RCC 7860 (cell line): ENCODE results near the gene CCNL2.
"Not testable (repeated sequence)": the region's sequence is repeated elsewhere in the genome, so short reads cannot be mapped to it uniquely, and the experiment has no call there.

Experiments
- DNase-seq: peaks from one replicate; pipeline ENCODE4 v3.0.0-alpha.2; 2015; ENCODE audit warnings: low spot score
- FAIRE-seq: peaks from 2 replicates; lab custom pipeline; 2012; peaks lifted over from hg19 to GRCh38; lab: Jason Lieb, UNC

CCNL2 gene

DNA sequence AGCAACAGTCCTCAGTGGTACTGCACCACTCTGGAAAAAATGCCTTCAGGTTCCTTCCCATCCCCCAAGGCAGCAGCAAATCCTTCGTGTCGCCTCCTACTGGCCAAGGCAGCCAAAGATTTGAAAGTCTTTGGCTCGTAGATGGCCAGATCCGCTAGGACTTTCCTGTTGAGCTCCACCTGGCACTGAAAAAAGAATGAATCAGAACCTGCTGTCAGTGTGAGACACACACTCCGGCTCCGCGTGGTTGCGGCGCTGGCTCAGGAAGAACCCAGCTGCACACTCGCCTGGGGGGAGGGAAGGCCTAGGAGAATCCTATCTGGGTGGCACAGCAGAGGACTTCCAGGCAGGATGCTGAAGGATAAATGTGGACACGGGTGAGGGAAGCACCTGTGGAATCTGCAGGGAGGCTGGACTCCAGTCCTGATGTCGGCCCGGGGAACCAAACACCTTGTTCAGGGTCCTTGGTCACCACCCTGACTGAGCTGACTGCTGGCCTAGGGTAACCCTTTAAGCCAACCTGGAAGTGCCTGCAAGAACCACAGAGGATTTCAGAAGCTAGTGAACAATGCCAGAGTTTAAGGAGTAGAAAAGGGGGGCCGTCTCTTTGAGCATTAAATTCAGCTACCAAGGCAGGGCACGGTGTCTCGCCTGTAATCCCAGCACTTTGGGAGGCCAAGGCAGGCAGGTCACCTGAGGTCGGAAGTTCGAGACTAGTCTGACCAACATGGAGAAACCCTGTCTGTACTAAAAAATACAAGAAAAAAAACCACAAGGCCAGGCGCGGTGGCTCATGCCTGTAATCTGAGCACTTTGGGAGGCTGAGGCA lies 3.2 kb upstream of the CCNL2 start:
- DNase-seq = peak; percentile 66
- no peak for FAIRE-seq

DNA sequence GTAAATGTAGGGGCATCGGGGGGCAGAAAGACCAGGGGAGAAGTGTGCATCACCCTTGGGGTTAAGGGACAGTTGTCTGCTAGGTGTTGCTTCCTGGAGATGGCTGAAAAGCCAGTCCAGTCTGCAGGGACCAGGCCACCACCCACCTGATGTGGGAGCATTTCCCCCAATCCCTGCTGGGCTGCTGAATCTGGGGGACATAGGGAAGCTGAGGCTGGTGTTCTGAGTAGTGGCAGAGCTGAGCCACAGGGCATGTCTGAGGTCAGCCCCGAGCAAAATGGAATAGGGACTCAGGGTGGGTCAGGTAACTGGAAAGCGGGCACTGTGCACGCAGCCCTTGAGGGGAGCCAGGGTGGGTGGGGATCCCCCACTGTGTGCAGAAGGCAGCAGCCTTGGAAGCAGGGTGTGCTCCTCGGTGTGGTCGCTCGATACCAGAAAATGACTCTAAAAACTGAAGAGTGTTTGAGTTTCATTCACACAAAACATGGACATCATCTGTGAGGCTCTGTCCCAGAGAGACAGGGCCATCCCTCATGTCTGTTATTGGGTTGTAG lies 2.4 kb upstream of the CCNL2 start:
- no peak for DNase-seq
- FAIRE-seq = no peak

DNA sequence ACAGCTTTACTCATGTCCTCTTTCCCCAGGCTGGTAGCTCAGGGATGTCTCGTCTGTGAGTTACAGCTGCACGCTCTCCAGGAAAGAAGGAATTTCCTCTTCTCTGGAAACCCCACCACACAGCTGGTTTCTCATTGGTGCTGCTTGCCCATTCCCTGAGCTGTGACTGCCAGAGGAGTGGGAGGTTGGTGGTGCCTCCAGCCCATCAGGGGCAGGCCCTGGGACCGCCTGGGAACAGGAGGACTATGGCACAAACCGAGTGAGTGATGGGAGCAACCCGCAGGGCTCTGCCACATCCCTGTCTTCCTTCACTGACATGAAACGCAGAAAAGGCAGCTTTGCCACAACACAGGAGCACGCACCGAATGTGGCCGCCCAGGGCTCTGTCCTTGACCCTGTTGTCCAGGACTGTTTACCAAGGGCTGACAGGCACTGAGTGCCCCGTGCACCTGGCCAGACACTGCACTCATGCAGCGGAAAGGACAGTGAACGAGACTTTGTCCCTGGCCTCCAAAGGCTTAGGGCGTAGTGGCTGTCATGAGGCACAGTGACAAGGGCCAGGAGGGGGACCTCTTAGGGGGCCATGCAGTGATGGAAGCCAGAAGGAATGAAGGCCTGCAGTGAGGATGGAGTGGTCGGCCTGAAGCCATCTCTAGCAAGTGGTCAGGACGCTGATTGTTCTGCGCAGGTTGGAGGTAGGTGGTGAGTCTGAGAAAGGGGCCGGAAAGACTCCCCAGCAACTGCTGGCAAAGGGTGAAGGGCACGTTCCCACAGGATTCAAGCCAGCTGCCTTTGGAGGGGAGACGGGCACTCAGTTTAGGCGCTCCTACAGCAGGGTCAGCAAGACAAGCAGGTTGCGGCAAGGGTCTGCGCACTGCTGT lies 1.7 kb upstream of the CCNL2 start:
- FAIRE-seq (no peak), DNase-seq (no peak)

DNA sequence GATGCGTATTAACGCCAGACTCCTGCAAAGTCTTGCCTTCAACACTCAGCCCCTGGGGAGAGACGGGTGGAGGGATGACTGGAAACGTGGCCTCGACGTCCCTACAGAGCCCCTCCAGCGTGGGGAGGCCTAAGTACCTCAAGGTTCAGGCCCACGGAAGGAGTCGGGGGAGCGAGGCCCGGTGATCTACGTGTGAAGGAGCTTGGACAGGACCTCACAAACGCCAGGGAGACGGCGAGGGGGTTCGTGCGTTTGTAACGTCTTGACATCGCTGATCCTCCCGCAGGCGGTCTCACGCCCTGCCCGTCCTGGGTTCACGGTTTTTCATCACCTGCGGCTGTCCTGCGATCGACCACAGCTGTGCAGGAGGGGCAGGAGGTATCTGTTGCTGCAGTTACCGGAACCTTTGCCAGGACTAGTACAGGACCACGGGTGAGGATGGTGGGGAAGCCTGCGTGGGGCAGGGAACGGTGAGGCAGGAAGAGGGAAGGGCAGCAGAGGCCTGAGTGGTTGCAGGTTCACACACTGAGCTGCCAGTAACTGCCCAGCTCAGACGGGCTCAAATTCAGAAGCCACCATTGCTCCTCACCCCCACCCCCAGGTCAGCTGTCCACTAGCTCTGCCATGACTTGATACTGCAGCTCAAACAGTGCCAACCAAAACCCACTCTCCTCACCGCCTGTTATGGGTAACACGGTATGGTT lies 889 bp upstream of the CCNL2 start:
- DNase-seq (peak; percentile 21), FAIRE-seq (no peak)

DNA sequence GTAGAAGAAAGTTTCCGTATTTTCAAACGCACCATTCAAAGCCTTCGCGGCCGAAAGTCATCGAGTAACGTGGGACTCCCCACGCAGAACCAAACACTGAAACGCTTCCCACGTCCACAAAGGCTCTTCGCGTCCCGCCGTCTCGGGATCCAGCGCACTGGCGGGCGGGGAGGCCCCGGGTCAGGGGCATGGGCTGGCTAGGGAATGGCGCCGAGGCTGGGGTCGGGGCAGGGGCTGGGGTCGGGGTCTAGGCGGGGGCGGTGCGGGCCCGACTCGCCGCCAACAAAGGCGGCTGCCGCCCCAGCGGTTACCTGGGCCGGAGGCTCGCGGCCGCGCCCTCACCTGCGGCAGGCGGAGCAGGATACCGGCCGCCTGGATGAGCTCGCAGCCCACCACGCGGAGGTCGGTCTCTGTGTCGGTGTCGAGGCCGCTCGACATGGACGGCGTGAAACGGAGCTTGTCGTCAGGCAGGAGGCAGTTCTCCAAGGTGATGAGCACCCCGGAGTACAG lies 403 bp downstream of the CCNL2 start:
- FAIRE-seq (no peak), DNase-seq (no peak)

DNA sequence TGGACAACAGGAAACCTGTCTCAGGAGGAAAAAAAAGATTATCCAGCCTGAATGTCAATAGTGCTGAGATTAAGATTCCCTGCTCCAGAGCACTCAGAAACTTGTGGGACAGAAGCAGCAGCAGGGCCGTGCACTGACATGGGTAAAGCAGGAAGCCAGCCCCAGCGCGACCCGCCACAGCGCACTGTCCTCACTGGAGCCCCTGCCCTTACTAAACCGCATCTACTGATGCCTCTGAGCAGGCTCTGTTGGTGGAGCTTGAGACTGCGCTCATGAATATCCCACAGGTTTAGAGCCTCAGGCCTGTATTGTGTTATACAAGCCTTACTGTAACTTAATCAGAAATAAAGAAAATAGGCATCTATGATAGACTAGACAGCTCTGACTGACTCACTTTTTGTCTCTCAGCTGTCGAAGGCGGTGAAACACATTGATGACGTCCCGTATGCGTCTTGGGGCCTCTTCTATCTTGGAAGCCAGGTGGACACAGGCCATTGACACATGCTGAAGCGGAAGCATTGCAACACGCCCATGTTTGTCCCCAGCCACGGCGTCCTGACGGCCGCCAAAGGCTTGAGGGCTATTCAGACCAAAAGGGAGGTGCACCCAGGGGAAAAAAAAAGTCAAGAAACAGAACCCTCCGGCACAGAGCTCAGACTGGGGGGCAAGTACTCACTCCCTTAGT lies 1.2 kb downstream of the CCNL2 start:
- no peak for DNase-seq

DNA sequence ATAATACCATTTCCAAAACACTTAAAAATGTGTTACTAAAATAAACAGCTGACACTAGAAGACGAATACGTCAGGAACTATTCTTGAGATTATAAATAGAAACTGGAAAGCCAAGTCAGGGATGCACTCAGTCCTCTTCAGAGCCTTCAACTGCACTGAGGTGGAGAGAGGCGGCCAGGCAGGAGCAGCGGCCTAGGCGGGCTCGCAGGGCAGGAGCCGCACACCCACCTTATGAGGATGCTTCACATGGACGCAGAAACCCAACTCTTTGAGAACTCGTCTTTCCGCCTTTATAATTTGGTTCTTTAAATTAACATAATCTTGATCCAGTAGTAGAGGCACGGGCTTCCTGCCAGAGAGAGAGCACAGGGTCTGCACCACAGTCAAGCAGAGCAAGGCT lies 4.0 kb downstream of the CCNL2 start:
- FAIRE-seq = no peak

More for the DNA sequence above, 1.2 kb downstream of the CCNL2 start:
- FAIRE-seq = no peak

DNA sequence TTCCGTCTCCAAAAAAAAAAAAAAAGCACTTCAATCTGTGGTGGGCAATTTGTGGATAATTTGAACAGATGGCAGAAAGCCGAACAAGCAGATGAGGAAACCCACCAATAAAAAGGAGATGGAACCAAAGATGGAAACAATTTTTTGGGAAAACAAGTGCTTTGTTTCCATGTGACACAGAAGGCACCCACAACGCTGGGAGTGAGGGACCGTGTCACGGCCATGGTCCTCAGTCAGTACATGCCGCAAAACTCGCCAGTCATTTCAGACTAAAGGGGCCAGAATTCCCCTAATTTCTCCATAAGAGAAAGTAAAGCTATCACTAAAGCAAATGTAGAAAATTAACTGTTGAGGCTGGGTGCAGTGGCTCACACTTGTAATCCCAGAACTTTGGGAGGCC lies 5.0 kb downstream of the CCNL2 start:
- DNase-seq = no peak
- FAIRE-seq = no peak

More for the DNA sequence above, 4.0 kb downstream of the CCNL2 start:
- DNase-seq = no peak

DNA sequence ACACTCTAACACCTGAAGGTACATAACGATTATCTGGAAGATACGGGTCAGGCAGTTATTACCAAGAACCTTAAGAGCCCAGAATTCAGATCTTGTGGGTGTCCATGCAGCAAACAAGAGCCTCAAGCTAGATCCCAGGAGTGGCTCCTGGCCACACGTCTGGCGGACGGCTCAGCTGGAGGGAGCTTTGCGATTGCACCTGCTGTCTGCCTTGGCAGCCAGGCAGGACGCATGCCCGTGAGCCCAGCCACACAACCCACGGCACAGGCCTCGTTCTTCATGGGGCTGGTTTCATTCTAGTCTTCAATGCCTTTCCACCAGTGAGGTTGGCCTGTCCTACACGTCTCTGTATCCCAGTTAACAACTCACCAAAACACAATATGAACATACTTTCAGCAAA lies 5.7 kb downstream of the CCNL2 start:
- DNase-seq = no peak
- no peak for FAIRE-seq

DNA sequence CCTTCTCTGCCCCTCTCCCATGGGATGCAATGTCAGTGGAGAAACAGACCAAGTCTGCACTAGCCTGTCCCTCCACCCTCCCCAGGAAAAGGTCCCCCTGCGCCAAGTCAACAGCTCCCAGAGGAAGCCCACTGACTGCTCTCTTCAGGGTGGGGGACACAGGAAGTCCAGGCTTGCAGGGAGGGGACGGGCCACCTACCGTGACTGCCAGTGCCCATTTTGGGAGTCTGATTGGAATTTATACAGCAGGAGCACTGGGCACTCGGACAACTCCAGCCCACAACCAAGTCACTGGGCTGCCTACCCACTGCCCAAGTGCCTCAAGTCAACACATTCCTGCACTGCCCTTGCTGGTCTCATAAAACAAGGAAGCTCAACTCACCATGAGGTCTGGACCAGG lies 6.1 kb downstream of the CCNL2 start:
- no peak for DNase-seq
- no peak for FAIRE-seq

DNA sequence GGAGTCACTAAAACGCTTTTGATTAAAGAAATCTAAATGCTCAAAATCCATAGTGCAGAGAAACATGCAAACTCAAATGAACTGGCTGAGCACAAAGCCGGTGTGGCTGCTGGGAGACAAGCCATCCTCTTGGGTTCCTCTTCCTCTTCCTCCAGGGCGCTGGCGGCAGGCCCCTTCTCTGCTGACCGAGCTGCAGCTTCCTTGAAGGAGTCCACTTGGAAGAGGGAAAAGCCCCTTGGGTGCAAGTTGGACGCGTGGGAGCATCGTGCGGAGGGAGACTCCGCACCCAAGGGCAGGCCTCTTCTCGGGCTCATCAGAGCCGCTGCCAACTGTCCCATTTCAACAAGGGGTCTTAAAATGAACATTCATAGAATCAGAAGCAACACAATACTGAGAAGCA lies 7.9 kb downstream of the CCNL2 start:
- FAIRE-seq (no peak), DNase-seq (no peak)

DNA sequence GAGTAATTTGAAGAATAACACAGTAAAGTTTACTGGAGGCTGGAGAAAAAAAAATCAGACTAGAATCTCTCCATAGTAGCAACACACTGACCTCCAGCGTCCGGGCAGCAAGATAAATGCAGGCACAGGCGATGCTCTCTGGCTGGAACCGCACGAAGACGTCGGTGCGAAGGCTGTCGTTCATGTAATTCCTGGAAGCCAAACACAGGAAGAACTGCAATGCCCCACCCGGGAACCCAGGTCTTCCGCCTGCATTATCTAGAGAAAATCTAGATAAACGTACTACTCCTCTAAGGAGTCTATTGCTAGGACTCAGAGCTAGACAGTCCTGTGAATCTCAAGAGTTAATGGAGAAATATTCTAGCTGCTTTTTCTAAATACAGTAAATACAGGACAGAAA lies 8.5 kb downstream of the CCNL2 start:
- no peak for FAIRE-seq
- DNase-seq = no peak

DNA sequence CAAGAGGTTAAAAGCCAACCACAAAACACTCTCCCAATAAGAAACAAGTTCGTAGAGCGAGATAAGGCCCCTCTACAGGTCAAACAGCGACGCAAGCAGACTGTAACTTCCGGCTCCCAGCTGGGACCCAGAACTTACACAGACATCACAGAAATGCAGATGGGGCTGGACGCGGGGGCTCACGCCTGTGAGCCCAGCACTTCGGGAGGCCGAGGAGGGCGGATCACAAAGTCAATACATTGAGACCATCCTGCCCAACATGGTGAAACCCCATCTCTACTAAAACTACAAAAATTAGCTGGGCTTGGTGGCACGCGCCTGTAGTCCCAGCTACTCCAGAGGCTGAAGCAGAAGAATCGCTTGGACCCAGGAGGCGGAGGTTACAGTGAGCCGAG lies 11.1 kb downstream of the CCNL2 start:
- DNase-seq (no peak), FAIRE-seq (no peak)

DNA sequence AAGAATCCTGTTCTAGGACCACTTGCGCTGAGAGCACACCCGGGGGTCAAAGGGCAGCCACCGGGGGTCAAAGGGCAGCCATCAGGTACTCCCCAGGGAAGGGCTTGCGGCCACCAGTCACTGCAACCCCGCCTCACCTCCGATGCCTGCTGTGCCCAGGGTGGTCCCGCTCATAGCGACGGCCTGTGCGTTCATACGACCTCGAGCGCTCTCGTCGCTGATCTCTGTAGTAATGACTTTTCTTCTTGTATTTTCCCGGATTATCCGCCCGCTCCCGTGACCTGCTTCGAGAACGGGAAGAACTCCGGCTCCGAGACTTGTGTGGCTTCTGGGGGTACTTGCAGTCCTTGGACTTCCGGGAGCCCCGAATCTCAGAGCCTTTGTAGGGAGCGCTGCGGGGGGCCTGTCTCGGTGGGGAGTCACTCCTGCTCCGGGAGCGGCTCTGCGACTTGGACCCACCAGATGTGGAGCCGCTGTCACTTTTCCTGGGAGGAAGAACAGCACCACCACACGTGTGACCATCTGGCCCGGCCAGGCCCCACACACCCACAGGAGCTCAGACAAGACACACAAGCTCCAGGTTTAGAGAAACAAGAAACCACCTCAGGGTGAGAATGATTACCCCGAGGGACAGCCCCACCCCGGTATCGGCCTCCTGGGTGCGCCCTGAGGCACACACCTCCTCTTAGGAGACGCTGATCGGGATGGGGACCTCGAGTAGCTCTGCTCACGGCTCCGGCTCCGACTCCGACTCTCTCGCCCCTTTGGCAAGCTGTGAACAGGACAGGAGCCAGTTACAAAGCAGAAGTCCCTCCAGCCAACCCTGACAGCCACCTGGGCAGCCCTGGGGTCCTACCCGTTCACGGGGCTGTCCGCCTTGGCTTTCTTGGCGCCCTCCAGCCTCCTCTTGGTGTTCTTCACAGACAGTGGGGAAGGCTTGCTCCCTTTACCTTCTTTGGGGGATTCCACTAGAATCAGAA lies 11.7 kb downstream of the CCNL2 start:
- DNase-seq (no peak), FAIRE-seq (no peak)

DNA sequence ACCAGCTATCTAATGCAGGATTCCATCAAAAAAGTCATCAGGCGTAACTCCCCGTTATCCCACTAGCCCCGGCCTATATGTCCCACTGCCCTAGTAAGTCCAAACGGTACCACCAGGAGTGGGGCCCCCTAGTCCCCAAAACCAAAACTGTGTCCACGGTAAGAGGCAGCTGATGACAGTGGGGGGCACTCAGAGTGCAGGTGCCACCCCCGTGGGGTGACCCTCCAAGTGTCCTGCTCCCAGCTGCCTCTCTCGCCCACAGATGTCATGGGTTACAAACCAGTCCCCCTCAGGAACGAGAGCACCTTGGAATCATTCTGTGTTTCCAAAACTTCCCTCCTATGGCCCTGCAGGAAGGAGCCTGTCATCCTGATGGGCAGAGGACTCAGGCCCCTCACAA lies 13.2 kb downstream of the CCNL2 start:
- FAIRE-seq (no peak), DNase-seq (no peak)

DNA sequence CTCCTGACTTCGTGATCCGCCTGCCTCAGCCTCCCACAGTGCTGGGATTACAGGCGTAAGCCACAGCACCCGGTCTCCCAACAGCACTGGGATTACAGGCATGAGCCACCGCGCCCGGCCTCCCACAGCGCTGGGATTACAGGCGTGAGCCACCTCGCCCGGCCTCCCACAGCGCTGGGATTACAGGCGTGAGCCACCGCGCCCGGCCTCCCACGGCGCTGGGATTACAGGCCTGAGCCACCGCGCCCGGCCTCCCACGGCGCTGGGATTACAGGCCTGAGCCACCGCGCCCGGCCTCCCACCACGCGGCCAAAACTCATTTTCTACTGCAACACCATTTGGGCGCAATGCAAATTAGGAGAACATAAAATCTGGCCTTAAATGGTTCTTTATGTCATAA lies 13.8 kb downstream of the CCNL2 start:
- not testable (repeated sequence) for DNase-seq, FAIRE-seq

DNA sequence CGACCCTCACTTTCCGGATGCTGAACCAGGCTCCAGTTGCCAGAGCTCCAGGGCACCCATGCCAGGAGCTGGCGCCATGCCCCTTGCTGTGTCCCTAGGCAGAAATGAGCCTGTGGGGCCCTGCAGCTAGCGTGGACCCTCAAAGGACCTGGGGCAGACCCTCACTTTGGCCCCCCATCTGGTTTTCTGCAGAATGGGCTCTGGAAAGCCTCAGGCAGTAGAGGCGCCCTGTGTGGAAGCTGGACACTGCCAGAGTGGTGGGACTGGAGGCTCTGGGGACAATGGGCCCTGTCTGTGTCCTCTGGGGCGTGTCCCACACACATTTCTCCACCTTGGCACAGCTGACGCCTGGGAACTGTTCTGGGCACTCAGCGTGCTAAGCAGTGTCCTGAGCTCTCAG lies 17.8 kb downstream of the CCNL2 start:
- FAIRE-seq (no peak), DNase-seq (no peak)

DNA sequence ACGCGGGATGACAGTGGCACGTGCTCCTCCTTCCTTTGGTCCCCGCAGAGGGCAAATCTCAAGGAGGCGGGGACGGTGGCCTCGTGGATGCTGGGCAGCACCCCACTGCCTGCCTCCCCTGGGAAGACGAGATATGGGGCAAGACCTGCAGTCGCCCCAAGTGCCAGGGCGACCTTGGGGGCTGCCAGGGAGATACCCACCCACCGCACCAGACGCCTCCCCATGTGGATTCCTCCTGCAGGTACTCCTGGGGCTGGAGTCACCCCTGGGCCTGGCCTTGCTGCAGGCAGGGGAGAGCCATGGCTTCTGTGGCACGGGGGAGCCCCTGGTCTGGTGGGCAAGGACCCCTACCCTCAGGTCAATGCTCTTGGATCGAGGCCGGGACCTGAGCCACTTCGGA lies 18.3 kb downstream of the CCNL2 start:
- DNase-seq (no peak), FAIRE-seq (no peak)

DNA sequence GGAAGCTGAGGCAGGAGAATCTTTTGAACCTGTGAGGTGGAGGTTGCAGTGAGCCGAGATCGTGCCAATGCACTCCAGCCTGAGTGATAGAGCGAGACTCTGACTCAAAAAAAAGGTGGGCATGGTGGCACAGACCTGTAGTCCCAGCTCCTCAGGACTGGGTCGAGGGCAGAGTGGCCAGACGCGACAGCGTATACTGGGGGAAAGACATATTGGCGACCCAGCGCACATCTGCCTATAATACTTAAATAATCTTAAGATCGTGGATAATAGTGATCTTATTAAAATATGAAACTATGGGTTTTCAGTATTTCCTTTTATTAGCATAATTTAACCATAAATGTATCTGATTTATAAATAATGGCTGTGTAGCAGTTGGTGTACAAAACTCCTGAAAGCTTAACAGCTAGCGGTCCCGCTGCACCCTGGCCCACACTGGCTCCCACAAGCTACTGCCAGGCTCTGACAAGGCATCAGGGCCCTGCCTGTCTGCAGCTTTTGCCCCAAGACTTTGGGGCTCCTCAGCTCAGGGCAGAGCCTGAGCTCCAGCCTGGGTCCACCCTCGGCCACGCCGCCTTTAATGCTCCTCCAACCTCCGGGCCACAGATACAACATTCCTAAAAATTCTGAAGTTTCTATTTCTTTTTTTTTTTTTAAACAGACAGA lies 21.5 kb downstream of the CCNL2 start:
- DNase-seq (no peak), FAIRE-seq (no peak)
